ENCODE results near the gene BMP7.

DNA sequence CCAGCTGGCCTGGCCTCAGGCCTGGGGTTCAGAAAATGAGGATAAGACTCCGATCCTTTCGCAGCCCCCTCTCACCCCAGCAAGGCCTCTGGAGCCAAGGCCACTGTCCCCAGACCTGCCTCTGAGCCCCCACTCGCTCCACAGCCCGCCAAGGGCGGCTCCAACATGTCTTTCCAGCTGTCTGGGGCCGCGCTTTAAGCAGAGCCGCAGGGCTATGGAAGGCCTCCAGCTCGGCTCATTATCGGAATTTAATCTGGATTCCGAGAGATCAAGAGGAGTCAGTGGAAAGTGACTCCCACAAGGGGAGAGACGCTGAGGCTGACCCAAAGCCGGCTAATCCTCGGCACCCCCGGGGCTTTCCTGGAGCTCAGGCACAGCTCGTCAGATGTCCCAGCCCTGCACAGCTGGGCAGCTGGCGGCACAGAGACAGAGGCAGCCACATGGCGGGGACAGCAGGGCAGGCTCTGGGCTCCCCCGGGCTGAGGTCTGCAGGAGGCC lies 41.8 kb downstream of the BMP7 start:
- TF ChIP-seq, protein P1, sequence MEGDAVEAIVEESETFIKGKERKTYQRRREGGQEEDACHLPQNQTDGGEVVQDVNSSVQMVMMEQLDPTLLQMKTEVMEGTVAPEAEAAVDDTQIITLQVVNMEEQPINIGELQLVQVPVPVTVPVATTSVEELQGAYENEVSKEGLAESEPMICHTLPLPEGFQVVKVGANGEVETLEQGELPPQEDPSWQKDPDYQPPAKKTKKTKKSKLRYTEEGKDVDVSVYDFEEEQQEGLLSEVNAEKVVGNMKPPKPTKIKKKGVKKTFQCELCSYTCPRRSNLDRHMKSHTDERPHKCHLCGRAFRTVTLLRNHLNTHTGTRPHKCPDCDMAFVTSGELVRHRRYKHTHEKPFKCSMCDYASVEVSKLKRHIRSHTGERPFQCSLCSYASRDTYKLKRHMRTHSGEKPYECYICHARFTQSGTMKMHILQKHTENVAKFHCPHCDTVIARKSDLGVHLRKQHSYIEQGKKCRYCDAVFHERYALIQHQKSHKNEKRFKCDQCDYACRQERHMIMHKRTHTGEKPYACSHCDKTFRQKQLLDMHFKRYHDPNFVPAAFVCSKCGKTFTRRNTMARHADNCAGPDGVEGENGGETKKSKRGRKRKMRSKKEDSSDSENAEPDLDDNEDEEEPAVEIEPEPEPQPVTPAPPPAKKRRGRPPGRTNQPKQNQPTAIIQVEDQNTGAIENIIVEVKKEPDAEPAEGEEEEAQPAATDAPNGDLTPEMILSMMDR (tag by site-specific recombination; IDR thresholded peaks at IDR 0.05): no peak
- TF ChIP-seq ZNF324 (tag by site-specific recombination; IDR thresholded peaks at IDR 0.05): no peak
- no peak for TF ChIP-seq ZNF121 (tag by site-specific recombination; IDR thresholded peaks at IDR 0.05)
- no peak for TF ChIP-seq ZBTB7A (tag by site-specific recombination; IDR thresholded peaks at IDR 0.05; ENCODE audit: low read depth)
- TF ChIP-seq YY1 (tag by site-specific recombination; IDR thresholded peaks at IDR 0.05): no peak
- no peak for TF ChIP-seq KLF7 (tag by site-specific recombination; IDR thresholded peaks at IDR 0.05; ENCODE audit: borderline replicate concordance)
